ENCODE measurements around the gene CATSPER3.

Gene CATSPER3

DNA sequence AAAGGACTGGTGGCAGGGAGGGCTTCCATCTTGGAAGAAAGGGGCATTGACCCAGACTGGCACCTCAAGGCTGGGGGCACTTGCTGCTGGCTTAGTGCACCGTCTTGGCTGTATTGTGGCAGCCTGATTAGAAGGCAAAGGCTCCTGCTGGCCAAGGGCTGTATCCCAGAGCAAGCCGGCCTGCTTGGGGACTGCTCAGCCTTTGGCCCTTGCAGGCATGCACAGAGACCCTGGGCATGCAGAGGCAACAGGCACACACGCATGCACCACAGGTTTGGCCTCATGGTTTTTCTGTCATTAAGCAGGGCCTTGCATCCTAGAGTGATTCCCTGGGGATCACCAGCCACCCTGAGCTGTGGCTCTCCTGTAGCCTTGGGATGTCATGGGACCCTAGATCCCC is 37.4 kb downstream of the CATSPER3 start:
- H3K9ac ChIP-seq (ENCODE audit: low read depth, low read length), result no peak overlapping the region

DNA sequence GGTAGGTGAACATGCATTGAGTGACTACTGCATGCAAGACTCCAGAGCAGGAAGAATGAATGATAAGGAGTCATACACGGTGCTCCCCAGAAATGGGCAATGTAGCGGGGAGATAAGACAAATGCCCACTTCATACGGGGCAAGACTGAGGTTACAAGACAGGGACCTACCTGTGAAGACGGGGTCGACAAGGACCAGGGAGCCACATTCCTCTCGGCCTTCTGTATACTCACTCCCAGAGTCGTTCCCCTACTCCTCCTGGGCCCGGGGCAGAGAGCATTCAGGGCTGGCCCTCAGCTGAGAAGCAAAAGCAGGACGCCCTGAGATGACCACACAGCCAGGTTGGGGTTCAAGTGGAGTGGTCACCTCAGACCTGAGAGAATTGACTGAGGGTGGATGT is 39.6 kb downstream of the CATSPER3 start:
- Histone ChIP-seq H3K9ac (ENCODE audit: low read depth, low read length) (no peak overlapping the region), H3K27me3 (ENCODE audit: control insufficient read depth, insufficient read depth, low read length) (no peaks in the 10 kb centered on the region), H3K36me3 (ENCODE audit: control insufficient read depth, insufficient read depth, low read length) (no peaks in the 10 kb centered on the region), H3K4me3 (ENCODE audit: low read depth, low read length) (no peak overlapping the region), H3K4me1 (ENCODE audit: control insufficient read depth, insufficient read depth, low read length) (no peaks in the 10 kb centered on the region), H3K9me3 (ENCODE audit: control insufficient read depth, insufficient read depth, low read length) (no peaks in the 10 kb centered on the region)

More for the DNA sequence above, 37.4 kb downstream of the CATSPER3 start:
- no peak overlapping the region for H3K4me3 ChIP-seq (ENCODE audit: low read depth, low read length)
- no peaks in the 10 kb centered on the region for H3K36me3 ChIP-seq (ENCODE audit: control insufficient read depth, insufficient read depth, low read length)
- no peaks in the 10 kb centered on the region for H3K9me3 ChIP-seq (ENCODE audit: control insufficient read depth, insufficient read depth, low read length)
- no peaks in the 10 kb centered on the region for H3K27me3 ChIP-seq (ENCODE audit: control insufficient read depth, insufficient read depth, low read length)
- H3K4me1 ChIP-seq (ENCODE audit: control insufficient read depth, insufficient read depth, low read length), result no peaks in the 10 kb centered on the region

GRCh38 chr5:135007749-135008363 is 40.1 kb downstream of the CATSPER3 start:
- no peak overlapping the region for H3K9ac ChIP-seq (ENCODE audit: low read depth, low read length)
- H3K36me3 ChIP-seq (ENCODE audit: control insufficient read depth, insufficient read depth, low read length), result no peaks in the 10 kb centered on the region
- no peak overlapping the region for H3K4me3 ChIP-seq (ENCODE audit: low read depth, low read length)
- no peaks in the 10 kb centered on the region for H3K9me3 ChIP-seq (ENCODE audit: control insufficient read depth, insufficient read depth, low read length)
- no peaks in the 10 kb centered on the region for H3K4me1 ChIP-seq (ENCODE audit: control insufficient read depth, insufficient read depth, low read length)
- no peaks in the 10 kb centered on the region for H3K27me3 ChIP-seq (ENCODE audit: control insufficient read depth, insufficient read depth, low read length)

GRCh38 chr5:135008556-135008955 is 40.8 kb downstream of the CATSPER3 start:
- Histone ChIP-seq H3K9ac (ENCODE audit: low read depth, low read length) (no peak overlapping the region), H3K27me3 (ENCODE audit: control insufficient read depth, insufficient read depth, low read length) (no peaks in the 10 kb centered on the region), H3K4me1 (ENCODE audit: control insufficient read depth, insufficient read depth, low read length) (no peaks in the 10 kb centered on the region), H3K36me3 (ENCODE audit: control insufficient read depth, insufficient read depth, low read length) (no peaks in the 10 kb centered on the region), H3K4me3 (ENCODE audit: low read depth, low read length) (no peak overlapping the region), H3K9me3 (ENCODE audit: control insufficient read depth, insufficient read depth, low read length) (no peaks in the 10 kb centered on the region)

DNA sequence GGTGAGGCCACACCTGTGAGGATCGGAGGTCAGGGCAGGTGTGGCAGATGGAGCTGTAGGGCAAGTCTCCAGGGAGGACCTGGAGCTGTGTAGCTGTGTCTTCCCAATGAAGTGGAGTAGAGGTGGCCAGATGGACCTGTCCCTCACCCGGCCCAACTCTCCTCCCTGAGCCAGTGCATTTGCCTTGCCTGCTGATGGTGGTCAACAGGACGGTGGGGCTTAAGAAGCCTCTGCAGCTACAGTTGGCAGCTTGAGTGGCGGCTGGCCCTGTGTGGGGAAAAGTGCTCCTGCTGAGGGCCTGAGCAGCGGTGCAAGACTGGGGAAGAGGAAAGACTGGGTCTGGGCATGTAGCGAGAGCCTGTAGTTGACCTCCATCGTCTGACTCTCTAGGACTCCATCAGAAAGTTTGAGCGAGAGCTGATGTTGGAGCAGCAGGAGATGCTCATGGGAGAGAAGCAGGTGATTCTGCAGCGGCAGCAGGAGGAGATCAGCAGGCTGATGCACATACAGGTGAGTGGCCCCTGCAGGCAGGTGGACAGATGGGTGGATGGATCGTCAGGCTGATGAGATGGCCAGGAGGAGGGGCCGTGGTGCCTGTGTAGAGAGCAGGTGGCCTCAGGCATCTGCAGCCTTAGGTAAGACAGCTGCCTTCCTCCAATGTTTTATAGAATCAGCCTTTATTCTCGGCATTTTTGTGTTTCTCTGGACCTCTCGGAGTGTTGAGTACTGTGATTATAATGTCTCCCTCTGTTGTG is 41.5 kb downstream of the CATSPER3 start:
- Histone ChIP-seq H3K9ac (ENCODE audit: low read depth, low read length) (no peak overlapping the region), H3K4me1 (ENCODE audit: control insufficient read depth, insufficient read depth, low read length) (no peaks in the 10 kb centered on the region), H3K36me3 (ENCODE audit: control insufficient read depth, insufficient read depth, low read length) (no peaks in the 10 kb centered on the region), H3K27me3 (ENCODE audit: control insufficient read depth, insufficient read depth, low read length) (no peaks in the 10 kb centered on the region), H3K9me3 (ENCODE audit: control insufficient read depth, insufficient read depth, low read length) (no peaks in the 10 kb centered on the region), H3K4me3 (ENCODE audit: low read depth, low read length) (no peak overlapping the region)

DNA sequence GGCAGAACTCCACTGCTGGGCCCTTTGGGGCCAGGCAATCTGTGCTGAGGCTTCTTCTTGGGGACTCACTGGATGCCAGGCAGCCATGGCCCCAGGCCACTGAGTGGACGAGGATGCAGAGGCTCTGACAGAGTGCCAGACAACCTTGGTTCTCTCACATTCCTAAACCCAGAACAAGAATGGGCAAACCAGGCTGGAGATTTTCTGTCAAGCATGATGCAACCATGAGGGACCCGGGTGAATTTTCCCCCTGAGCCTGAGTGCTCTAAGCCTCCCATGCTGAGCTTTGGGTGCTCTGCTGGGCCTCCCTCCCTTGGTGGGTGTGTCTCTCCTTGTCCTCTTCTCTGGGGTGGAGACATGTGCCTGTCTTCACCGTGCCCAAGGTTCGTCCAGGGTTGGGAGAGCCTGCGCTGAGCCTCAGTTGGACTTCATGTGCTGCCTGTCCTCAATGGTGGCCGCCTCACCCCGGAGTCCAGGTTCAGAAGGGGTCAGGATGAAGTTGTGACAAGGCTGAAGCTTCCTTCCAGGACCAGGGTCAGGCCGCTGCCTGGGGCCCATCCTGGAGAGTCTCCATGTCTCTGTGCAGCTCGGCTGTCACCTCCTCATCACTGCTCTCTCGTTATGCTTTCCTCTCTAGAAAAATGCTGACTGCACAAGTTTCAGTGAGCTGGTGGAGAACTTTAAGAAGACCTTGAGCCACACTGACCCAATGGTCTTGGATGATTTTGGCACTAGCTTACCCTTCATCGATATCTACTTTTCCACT is 42.2 kb downstream of the CATSPER3 start:
- Histone ChIP-seq H3K9me3 (ENCODE audit: control insufficient read depth, insufficient read depth, low read length) (no peaks in the 10 kb centered on the region), H3K27me3 (ENCODE audit: control insufficient read depth, insufficient read depth, low read length) (no peaks in the 10 kb centered on the region), H3K9ac (ENCODE audit: low read depth, low read length) (no peak overlapping the region), H3K4me3 (ENCODE audit: low read depth, low read length) (no peak overlapping the region), H3K36me3 (ENCODE audit: control insufficient read depth, insufficient read depth, low read length) (no peaks in the 10 kb centered on the region), H3K4me1 (ENCODE audit: control insufficient read depth, insufficient read depth, low read length) (no peaks in the 10 kb centered on the region)

- Histone ChIP-seq H3K27me3 (ENCODE audit: control insufficient read depth, insufficient read depth, low read length) (no peaks in the 10 kb centered on the region), H3K9ac (ENCODE audit: low read depth, low read length) (no peak overlapping the region), H3K4me3 (ENCODE audit: low read depth, low read length) (no peak overlapping the region), H3K36me3 (ENCODE audit: control insufficient read depth, insufficient read depth, low read length) (no peaks in the 10 kb centered on the region), H3K4me1 (ENCODE audit: control insufficient read depth, insufficient read depth, low read length) (no peaks in the 10 kb centered on the region), H3K9me3 (ENCODE audit: control insufficient read depth, insufficient read depth, low read length) (no peaks in the 10 kb centered on the region)
Observed at GRCh38 chr5:135010502-135011354, 43.0 kb downstream of the CATSPER3 start.

GRCh38 chr5:135011355-135012032 is 43.8 kb downstream of the CATSPER3 start:
- Histone ChIP-seq H3K4me1 (ENCODE audit: control insufficient read depth, insufficient read depth, low read length) (no peaks in the 10 kb centered on the region), H3K4me3 (ENCODE audit: low read depth, low read length) (no peak overlapping the region), H3K36me3 (ENCODE audit: control insufficient read depth, insufficient read depth, low read length) (no peaks in the 10 kb centered on the region), H3K27me3 (ENCODE audit: control insufficient read depth, insufficient read depth, low read length) (no peaks in the 10 kb centered on the region), H3K9me3 (ENCODE audit: control insufficient read depth, insufficient read depth, low read length) (no peaks in the 10 kb centered on the region), H3K9ac (ENCODE audit: low read depth, low read length) (no peak overlapping the region)

GRCh38 chr5:135012033-135012588 is 44.4 kb downstream of the CATSPER3 start:
- Histone ChIP-seq H3K4me3 (ENCODE audit: low read depth, low read length) (no peak overlapping the region), H3K9ac (ENCODE audit: low read depth, low read length) (no peak overlapping the region), H3K27me3 (ENCODE audit: control insufficient read depth, insufficient read depth, low read length) (no peaks in the 10 kb centered on the region), H3K36me3 (ENCODE audit: control insufficient read depth, insufficient read depth, low read length) (no peaks in the 10 kb centered on the region), H3K4me1 (ENCODE audit: control insufficient read depth, insufficient read depth, low read length) (no peaks in the 10 kb centered on the region), H3K9me3 (ENCODE audit: control insufficient read depth, insufficient read depth, low read length) (no peaks in the 10 kb centered on the region)

DNA sequence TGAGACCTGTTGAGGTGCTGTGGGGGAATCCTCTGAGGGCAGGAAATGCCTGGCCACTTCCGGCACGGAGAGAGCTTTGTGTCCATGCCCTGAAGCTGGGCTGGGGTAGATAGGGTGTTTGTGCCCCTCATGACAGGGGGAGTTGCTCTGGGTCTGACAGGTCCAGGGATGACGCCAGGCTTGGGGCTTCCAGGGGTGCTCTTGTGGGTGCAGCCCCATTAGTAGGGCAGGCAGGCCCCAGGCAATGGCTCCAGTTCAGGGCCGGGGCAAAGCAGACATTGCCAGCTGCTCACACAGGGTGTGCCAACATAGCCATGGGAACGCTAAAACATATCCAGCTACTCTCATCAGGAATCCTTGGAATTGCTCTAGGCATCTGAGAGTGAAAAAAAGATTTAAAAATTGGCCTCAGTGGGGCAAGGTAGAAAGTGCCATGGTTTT is 45.3 kb downstream of the CATSPER3 start:
- Histone ChIP-seq H3K9ac (ENCODE audit: low read depth, low read length) (no peak overlapping the region), H3K27me3 (ENCODE audit: control insufficient read depth, insufficient read depth, low read length) (no peaks in the 10 kb centered on the region), H3K4me3 (ENCODE audit: low read depth, low read length) (no peak overlapping the region), H3K36me3 (ENCODE audit: control insufficient read depth, insufficient read depth, low read length) (no peaks in the 10 kb centered on the region), H3K9me3 (ENCODE audit: control insufficient read depth, insufficient read depth, low read length) (no peaks in the 10 kb centered on the region), H3K4me1 (ENCODE audit: control insufficient read depth, insufficient read depth, low read length) (no peaks in the 10 kb centered on the region)
